Measurements from ENCODE around the gene ROPN1B. TPM values are rescaled to one million over a fixed set of nuclear protein-coding genes. Genes with fewer than 3 reads are reported as not detected.
"Not testable (repeated sequence)": the region's sequence is repeated elsewhere in the genome, so short reads cannot be mapped to it uniquely, and the experiment has no call there.

ROPN1B gene
- total and polyA plus RNA-seq, 2 of the 8 experiments (the other 6 are each of a cell fraction or from before 2014, with no cell fraction given), result 0.30 TPM; not detected in 1

- H3K23ac ChIP-seq (ENCODE audit: insufficient read length); H3K79me1 ChIP-seq (ENCODE audit: low read depth, low read length); H3K4me1 ChIP-seq (replicated peaks in 1 of 4; ENCODE audit: control insufficient read depth in 3 of 4, insufficient read depth in 4 of 4, low read length in 3 of 4); H4K20me1 ChIP-seq (replicated peaks in 1 of 2; ENCODE audit: control insufficient read depth in 1 of 2, insufficient read depth in 2 of 2, low read length in 2 of 2); H2AK5ac ChIP-seq (ENCODE audit: low read depth, low read length); H3K18ac ChIP-seq (ENCODE audit: extremely low read depth, low read length); H3K79me2 ChIP-seq (ENCODE audit: control insufficient read depth in 1 of 2, insufficient read depth in 2 of 2, low read length in 2 of 2); H3K4me3 ChIP-seq (ENCODE audit: extremely low read depth in 1 of 4, insufficient read depth in 2 of 4, low read depth in 3 of 4, low read length in 4 of 4); H2BK120ac ChIP-seq (replicated peaks; ENCODE audit: low read depth, low read length); POLR2A ChIA-PET (ENCODE audit: partially characterized antibody); H3K14ac ChIP-seq (ENCODE audit: insufficient read length); H4K5ac ChIP-seq (ENCODE audit: insufficient read length, low read depth, low read length); H2BK15ac ChIP-seq (ENCODE audit: low read length); H3K4ac ChIP-seq (replicated peaks; ENCODE audit: insufficient read length, low read depth, low read length); H3K56ac ChIP-seq (replicated peaks; ENCODE audit: insufficient read length, low read depth, low read length); H3K9me3 ChIP-seq (ENCODE audit: insufficient read depth in 2 of 2, low read depth in 1 of 2, low read length in 1 of 2); H3K27ac ChIP-seq (ENCODE audit: low read depth, low read length); H3K23me2 ChIP-seq (ENCODE audit: low read depth, low read length); H2BK12ac ChIP-seq (ENCODE audit: low read depth, low read length); H3K4me2 ChIP-seq (ENCODE audit: insufficient read depth in 1 of 2, low read depth in 2 of 2, low read length in 2 of 2); H3K36me3 ChIP-seq (ENCODE audit: control insufficient read depth in 2 of 4, insufficient read depth in 4 of 4, low read length in 3 of 4); FAIRE-seq; H3K9ac ChIP-seq (replicated peaks in 1 of 4; ENCODE audit: extremely low read depth in 1 of 4, low read depth in 3 of 4, low read length in 3 of 4); H4K8ac ChIP-seq (ENCODE audit: extremely low read depth, insufficient read depth, low read length); H2BK5ac ChIP-seq (ENCODE audit: low read depth, low read length); DNase-seq (ENCODE audit: low read depth in 1 of 2, low spot score in 2 of 2); H4K91ac ChIP-seq (replicated peaks; ENCODE audit: insufficient read length, low read length); H3K27me3 ChIP-seq (replicated peaks in 1 of 4; ENCODE audit: control insufficient read depth in 3 of 4, extremely low read depth in 1 of 4, insufficient read depth in 3 of 4, low read length in 3 of 4); H2BK20ac ChIP-seq (ENCODE audit: low read length): not testable (repeated sequence)
- CTCF ChIA-PET (ENCODE audit: partially characterized antibody), result interaction anchor here (0.6 to 1.4 kb wide), 9 partner anchors 14 to 1465 kb away, joined by 3 to 4 read pairs (median 3); no protein-coding TSS in a partner anchor
- H2AFZ ChIP-seq (ENCODE audit: low read length), result peak overlapping the region; percentile 34; the same call in 1 of the 2 replicates
- TF ChIP-seq CTCF (IDR thresholded peaks at IDR 0.05; ENCODE audit: control extremely low read depth in 1 of 3, insufficient read depth in 1 of 3, low read depth in 1 of 3, low read length in 3 of 3) (peak; percentile 35 to 49 (median 41)), YY1 (IDR thresholded peaks at IDR 0.05; ENCODE audit: low read depth, low read length) (0 out of 2 replicates have a peak, but pooled peaks have one; percentile 37), RAD21 (IDR thresholded peaks at IDR 0.05 in 1 of 2, conservative IDR thresholded peaks at IDR 0.05 in 1 of 2; ENCODE audit: low read depth in 2 of 2, low read length in 2 of 2) (peak; percentile 52 to 62)
- 89% methylated on average over 12 of the region's 13 CpGs; no CpG with 5 or more reads in 1 of the 2 experiments for WGBS, 2 experiments (ENCODE audit: extremely low coverage in 1 of 2, insufficient coverage in 1 of 2, insufficient read length in 1 of 2, insufficient replicate concordance in 2 of 2, low coverage in 1 of 2, low lambda C conversion rate in 2 of 2, missing lambda C conversion rate in 1 of 2)
Observed at GRCh38 chr3:125936210-125936815, 32.7 kb upstream of the ROPN1B start.
